Measurements from ENCODE around the gene ZNF668. TPM values are rescaled to one million over a fixed set of nuclear protein-coding genes. Genes with fewer than 3 reads are reported as not detected.

The ZNF668 gene
- total and polyA plus RNA-seq, 2 of the 13 experiments (the other 11 are each of a cell fraction or from before 2014, with no cell fraction given): 3.8 to 9.8 TPM

GRCh38 chr16:31117384-31118222 lies 43.6 kb upstream of the ZNF668 start, which contains the start of gene KAT8 (continued):
- 0 out of 2 replicates have a peak, but pooled peaks have one; percentile 40 for TF ChIP-seq NFAT5 (CRISPR knock-in tag; IDR thresholded peaks at IDR 0.05)
- peak; percentile 61; the same call in 1 of the 2 replicates for TF ChIP-seq HDAC2 (CRISPR knock-in tag; IDR thresholded peaks at IDR 0.05)
- TF ChIP-seq ZNF792 (CRISPR knock-in tag; IDR thresholded peaks at IDR 0.05): peak; percentile 81
- no peak; the same call in 1 of the 2 replicates for TF ChIP-seq ZNF776 (CRISPR knock-in tag; IDR thresholded peaks at IDR 0.05)
- TF ChIP-seq ARNT (IDR thresholded peaks at IDR 0.05): no peak
- no peak for TF ChIP-seq NR2F6 (IDR thresholded peaks at IDR 0.05)
- peak; percentile 48; the same call in 1 of the 2 replicates for TF ChIP-seq NR2F6 (CRISPR knock-in tag; IDR thresholded peaks at IDR 0.05)
- TF ChIP-seq SRSF9 (IDR thresholded peaks at IDR 0.05; ENCODE audit: borderline replicate concordance, insufficient read depth, low read depth, low read length, poor library complexity, severe bottlenecking): no peak
- TF ChIP-seq ZNF614 (CRISPR knock-in tag; IDR thresholded peaks at IDR 0.05; ENCODE audit: borderline replicate concordance): peak; percentile 94
- TF ChIP-seq POLR2AphosphoS2 (IDR thresholded peaks at IDR 0.05; ENCODE audit: low read depth, low read length): peak; percentile 65; the same call in 1 of the 2 replicates
- no peak for TF ChIP-seq PLSCR1 (CRISPR knock-in tag; IDR thresholded peaks at IDR 0.05; ENCODE audit: borderline replicate concordance)
- TF ChIP-seq RBFOX2 (IDR thresholded peaks at IDR 0.05; ENCODE audit: low read depth, low read length): peak; percentile 99
- no peak for TF ChIP-seq SRSF4 (IDR thresholded peaks at IDR 0.05; ENCODE audit: low read depth, low read length, poor library complexity, severe bottlenecking)
- no peak for TF ChIP-seq ZMAT5 (CRISPR knock-in tag; IDR thresholded peaks at IDR 0.05; ENCODE audit: borderline replicate concordance, low read depth)
- peak; percentile 23; the same call in 1 of the 2 replicates for TF ChIP-seq PRDM15 (CRISPR knock-in tag; IDR thresholded peaks at IDR 0.05)
- TF ChIP-seq GFI1 (CRISPR knock-in tag; IDR thresholded peaks at IDR 0.05; ENCODE audit: borderline replicate concordance): no peak; the same call in 1 of the 2 replicates
- TF ChIP-seq CHD4 (IDR thresholded peaks at IDR 0.05; ENCODE audit: borderline replicate concordance, low read length): no peak
- no peak for TF ChIP-seq FOSL1 (CRISPR knock-in tag; IDR thresholded peaks at IDR 0.05; ENCODE audit: borderline replicate concordance)

Measured in HepG2 (cell line).